Activated T-helper 1 cell treated with anti-CD3 and anti-CD28 coated beads, Interleukin-2, amount 50 U/mL, for 16 hours (primary cell): ENCODE measurements around the gene ROBO2.

ENCODE experiments used
- DNase-seq, 2 donors: peaks; one replicate each; pipeline ENCODE4 v3.0.0-alpha.2; 2020; ENCODE audit warnings: low read depth in 1 of 2, low spot score in 1 of 2

ROBO2 gene

GRCh38 chr3:77626157-77626556 is 586.3 kb downstream of the ROBO2 start:
- no peak for DNase-seq

- no peak for DNase-seq
Observed at GRCh38 chr3:77648214-77648613, 608.3 kb downstream of the ROBO2 start.

GRCh38 chr3:77648664-77649063 is 608.8 kb downstream of the ROBO2 start:
- DNase-seq, result no peak

GRCh38 chr3:77652624-77653023 is 612.7 kb downstream of the ROBO2 start:
- no peak for DNase-seq

- no peak for DNase-seq
Observed at GRCh38 chr3:77655396-77655795, 615.5 kb downstream of the ROBO2 start.

GRCh38 chr3:77660718-77661117 is 620.8 kb downstream of the ROBO2 start:
- no peak for DNase-seq

- no peak for DNase-seq
Observed at GRCh38 chr3:77667901-77668300, 628.0 kb downstream of the ROBO2 start.

- DNase-seq, result no peak
Observed at GRCh38 chr3:77668376-77668775, 628.5 kb downstream of the ROBO2 start.

- no peak for DNase-seq
Observed at GRCh38 chr3:77672016-77672415, 632.1 kb downstream of the ROBO2 start.

GRCh38 chr3:77682162-77682561 is 642.3 kb downstream of the ROBO2 start:
- DNase-seq, result no peak

GRCh38 chr3:77684115-77684514 is 644.2 kb downstream of the ROBO2 start:
- no peak for DNase-seq

- DNase-seq, result no peak
Observed at GRCh38 chr3:77685713-77686112, 645.8 kb downstream of the ROBO2 start.

- no peak for DNase-seq
Observed at GRCh38 chr3:77686560-77686959, 646.7 kb downstream of the ROBO2 start.

- DNase-seq, result no peak
Observed at GRCh38 chr3:77687545-77687944, 647.6 kb downstream of the ROBO2 start.

- no peak for DNase-seq
Observed at GRCh38 chr3:77690284-77690845, 650.5 kb downstream of the ROBO2 start.

GRCh38 chr3:77693147-77693546 is 653.2 kb downstream of the ROBO2 start:
- DNase-seq, result no peak

GRCh38 chr3:77699125-77699691 is 659.3 kb downstream of the ROBO2 start:
- DNase-seq, result no peak
